Measurements from ENCODE around the gene OSMR. TPM values are rescaled to one million over a fixed set of nuclear protein-coding genes. Genes with fewer than 3 reads are reported as not detected.

OSMR gene
- total RNA-seq, 1 donor from 2014 or later, result 0.04 TPM

GRCh38 chr5:38911933-38912332 lies 66.1 kb downstream of the OSMR start:
- ChIA-PET CTCF (no interaction called here), POLR2A (no interaction called here)
- Mint-ChIP-seq H3K4me1 (no peaks in the 10 kb centered on the region), H3K4me3 (no peak overlapping the region), H3K27me3 (peaks cover 13% of the 10 kb centered on the region), H3K36me3 (ENCODE audit: low read depth) (no peaks in the 10 kb centered on the region), H3K27ac (no peak overlapping the region), H3K9me3 (peaks cover 13% of the 10 kb centered on the region)
- intact Hi-C loops (cut with micrococcal nuclease), result no loop called here
- TF ChIP-seq, protein P1, sequence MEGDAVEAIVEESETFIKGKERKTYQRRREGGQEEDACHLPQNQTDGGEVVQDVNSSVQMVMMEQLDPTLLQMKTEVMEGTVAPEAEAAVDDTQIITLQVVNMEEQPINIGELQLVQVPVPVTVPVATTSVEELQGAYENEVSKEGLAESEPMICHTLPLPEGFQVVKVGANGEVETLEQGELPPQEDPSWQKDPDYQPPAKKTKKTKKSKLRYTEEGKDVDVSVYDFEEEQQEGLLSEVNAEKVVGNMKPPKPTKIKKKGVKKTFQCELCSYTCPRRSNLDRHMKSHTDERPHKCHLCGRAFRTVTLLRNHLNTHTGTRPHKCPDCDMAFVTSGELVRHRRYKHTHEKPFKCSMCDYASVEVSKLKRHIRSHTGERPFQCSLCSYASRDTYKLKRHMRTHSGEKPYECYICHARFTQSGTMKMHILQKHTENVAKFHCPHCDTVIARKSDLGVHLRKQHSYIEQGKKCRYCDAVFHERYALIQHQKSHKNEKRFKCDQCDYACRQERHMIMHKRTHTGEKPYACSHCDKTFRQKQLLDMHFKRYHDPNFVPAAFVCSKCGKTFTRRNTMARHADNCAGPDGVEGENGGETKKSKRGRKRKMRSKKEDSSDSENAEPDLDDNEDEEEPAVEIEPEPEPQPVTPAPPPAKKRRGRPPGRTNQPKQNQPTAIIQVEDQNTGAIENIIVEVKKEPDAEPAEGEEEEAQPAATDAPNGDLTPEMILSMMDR (IDR thresholded peaks at IDR 0.05), result no peak
- DNase-seq, result no peak
- ATAC-seq (ENCODE audit: low read depth), result no peak

GRCh38 chr5:38913714-38914113 lies 67.9 kb downstream of the OSMR start:
- Mint-ChIP-seq H3K27me3 (peaks cover 9% of the 10 kb centered on the region), H3K9me3 (peaks cover 13% of the 10 kb centered on the region), H3K27ac (no peak overlapping the region), H3K36me3 (ENCODE audit: low read depth) (no peaks in the 10 kb centered on the region), H3K4me1 (no peaks in the 10 kb centered on the region), H3K4me3 (no peak overlapping the region)
- CTCF ChIA-PET, result no interaction called here
- intact Hi-C loops (cut with micrococcal nuclease), result no loop called here
- POLR2A ChIA-PET, result no interaction called here
- TF ChIP-seq, protein P1 (IDR thresholded peaks at IDR 0.05), result no peak
- no peak for DNase-seq
- no peak for ATAC-seq (ENCODE audit: low read depth)

DNA sequence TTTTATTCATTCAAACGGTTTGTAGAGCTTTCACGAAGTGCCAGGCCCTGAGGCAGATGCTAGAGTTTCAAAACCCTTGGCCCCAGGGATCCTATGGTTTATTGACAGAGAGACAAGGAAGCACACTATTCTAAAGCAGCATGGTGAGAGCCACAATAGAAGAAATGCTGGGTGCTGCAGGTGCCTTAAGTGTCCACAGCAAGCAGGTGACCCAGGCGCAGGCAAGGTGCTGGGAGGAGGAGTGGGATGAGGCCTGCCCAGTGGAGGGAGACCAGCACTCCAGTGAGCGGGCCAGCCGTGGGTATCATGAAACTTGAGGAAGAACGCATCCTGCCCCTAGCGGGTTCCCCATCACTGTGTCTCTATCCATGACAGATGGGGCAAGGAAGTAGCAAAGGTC lies 71.0 kb downstream of the OSMR start:
- Mint-ChIP-seq H3K9me3 (no peaks in the 10 kb centered on the region), H3K27me3 (peaks cover 3% of the 10 kb centered on the region), H3K4me3 (no peak overlapping the region), H3K27ac (no peak overlapping the region), H3K36me3 (ENCODE audit: low read depth) (no peaks in the 10 kb centered on the region), H3K4me1 (no peaks in the 10 kb centered on the region)
- TF ChIP-seq, protein P1 (IDR thresholded peaks at IDR 0.05), result no peak
- ATAC-seq (ENCODE audit: low read depth) (no peak), DNase-seq (no peak)
- CTCF ChIA-PET, result no interaction called here
- POLR2A ChIA-PET, result no interaction called here
- intact Hi-C loops (cut with micrococcal nuclease), result no loop called here

- H3K27me3 Mint-ChIP-seq, result peaks cover 24% of the 10 kb centered on the region
- no peak overlapping the region for H3K27ac Mint-ChIP-seq
- no peaks in the 10 kb centered on the region for H3K9me3 Mint-ChIP-seq
- intact Hi-C loops (cut with micrococcal nuclease), result no loop called here
- TF ChIP-seq, protein P1 (IDR thresholded peaks at IDR 0.05), result no peak
- H3K36me3 Mint-ChIP-seq (ENCODE audit: low read depth), result no peaks in the 10 kb centered on the region
- ChIA-PET CTCF (interaction anchor here (1.0 to 5.5 kb wide), 3 partner anchors 12 to 501 kb away, joined by 3 to 59 read pairs (median 4); no protein-coding TSS in a partner anchor), POLR2A (no interaction called here)
- ATAC-seq (ENCODE audit: low read depth) (no peak), DNase-seq (no peak)
- no peak overlapping the region for H3K4me3 Mint-ChIP-seq
- no peaks in the 10 kb centered on the region for H3K4me1 Mint-ChIP-seq
Observed at GRCh38 chr5:38921174-38921573, 75.4 kb downstream of the OSMR start.

DNA sequence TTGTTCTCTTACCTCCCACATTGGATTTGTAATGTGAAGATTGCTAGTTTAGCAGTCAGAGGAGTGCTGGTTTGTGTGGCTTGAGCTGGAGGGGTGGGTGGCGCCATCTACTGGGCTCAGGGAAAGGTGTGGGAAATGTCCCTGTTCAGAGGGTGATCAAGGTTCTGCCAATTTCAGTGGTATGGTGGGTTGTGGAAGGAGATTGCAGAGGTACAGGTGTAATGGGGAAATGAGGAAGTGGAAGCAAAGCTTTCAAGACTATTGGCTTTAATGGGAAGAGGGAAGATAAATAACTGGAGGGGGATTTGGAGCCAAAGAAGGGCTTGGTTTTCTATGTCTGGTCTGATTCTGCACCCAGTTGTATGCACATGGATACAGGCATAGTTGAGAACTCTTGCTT lies 76.4 kb downstream of the OSMR start:
- no peak overlapping the region for H3K4me3 Mint-ChIP-seq
- TF ChIP-seq, protein P1 (IDR thresholded peaks at IDR 0.05), result no peak
- ATAC-seq (ENCODE audit: low read depth) (no peak), DNase-seq (no peak)
- no peaks in the 10 kb centered on the region for H3K36me3 Mint-ChIP-seq (ENCODE audit: low read depth)
- peaks cover 25% of the 10 kb centered on the region for H3K27me3 Mint-ChIP-seq
- no peak overlapping the region for H3K27ac Mint-ChIP-seq
- intact Hi-C loops (cut with micrococcal nuclease), result loop anchor here (1.0 to 2.0 kb wide), 2 partner anchors 481 to 539 kb away; no protein-coding TSS in a partner anchor
- ChIA-PET CTCF (interaction anchor here (1.0 to 5.5 kb wide), 3 partner anchors 11 to 502 kb away, joined by 3 to 59 read pairs (median 4); no protein-coding TSS in a partner anchor), POLR2A (no interaction called here)
- no peaks in the 10 kb centered on the region for H3K4me1 Mint-ChIP-seq
- H3K9me3 Mint-ChIP-seq, result no peaks in the 10 kb centered on the region

Data from activated B cell treated with CpG ODN at 0.5 μM for 24 hours (primary cell).